ENCODE measurements around the gene SCYGR2.

SCYGR2 gene

DNA sequence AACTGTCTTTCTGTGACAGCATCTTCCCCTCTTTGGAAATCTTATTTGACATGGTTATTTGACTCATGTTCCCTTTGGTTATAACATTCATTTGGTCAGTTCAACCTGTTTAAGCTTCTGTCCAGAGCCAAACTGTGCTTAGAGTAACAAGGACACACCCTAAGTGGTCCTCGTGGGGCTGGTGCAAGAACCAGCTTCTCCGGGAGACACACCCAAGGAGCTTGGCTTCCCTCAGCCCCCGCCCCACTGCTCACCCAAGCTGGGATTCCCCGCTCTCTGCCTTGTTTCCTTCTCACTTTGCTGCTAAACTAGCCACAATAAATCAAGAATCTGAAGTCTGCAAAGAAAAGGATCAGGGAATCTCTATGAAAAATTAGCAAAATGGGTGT is 14.6 kb downstream of the SCYGR2 start:
- H3K36me3 ChIP-seq: no peaks in the 10 kb centered on the region
- H3K9me3 ChIP-seq: no peaks in the 10 kb centered on the region
- no peak for DNase-seq
- no peaks in the 10 kb centered on the region for H3K27me3 ChIP-seq
- H3K4me3 ChIP-seq (ENCODE audit: low read depth, low read length): no peak overlapping the region
- TF ChIP-seq, protein P1, sequence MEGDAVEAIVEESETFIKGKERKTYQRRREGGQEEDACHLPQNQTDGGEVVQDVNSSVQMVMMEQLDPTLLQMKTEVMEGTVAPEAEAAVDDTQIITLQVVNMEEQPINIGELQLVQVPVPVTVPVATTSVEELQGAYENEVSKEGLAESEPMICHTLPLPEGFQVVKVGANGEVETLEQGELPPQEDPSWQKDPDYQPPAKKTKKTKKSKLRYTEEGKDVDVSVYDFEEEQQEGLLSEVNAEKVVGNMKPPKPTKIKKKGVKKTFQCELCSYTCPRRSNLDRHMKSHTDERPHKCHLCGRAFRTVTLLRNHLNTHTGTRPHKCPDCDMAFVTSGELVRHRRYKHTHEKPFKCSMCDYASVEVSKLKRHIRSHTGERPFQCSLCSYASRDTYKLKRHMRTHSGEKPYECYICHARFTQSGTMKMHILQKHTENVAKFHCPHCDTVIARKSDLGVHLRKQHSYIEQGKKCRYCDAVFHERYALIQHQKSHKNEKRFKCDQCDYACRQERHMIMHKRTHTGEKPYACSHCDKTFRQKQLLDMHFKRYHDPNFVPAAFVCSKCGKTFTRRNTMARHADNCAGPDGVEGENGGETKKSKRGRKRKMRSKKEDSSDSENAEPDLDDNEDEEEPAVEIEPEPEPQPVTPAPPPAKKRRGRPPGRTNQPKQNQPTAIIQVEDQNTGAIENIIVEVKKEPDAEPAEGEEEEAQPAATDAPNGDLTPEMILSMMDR (IDR thresholded peaks at IDR 0.05; ENCODE audit: low read depth, low read length): no peak
- H3K4me1 ChIP-seq: no peaks in the 10 kb centered on the region

DNA sequence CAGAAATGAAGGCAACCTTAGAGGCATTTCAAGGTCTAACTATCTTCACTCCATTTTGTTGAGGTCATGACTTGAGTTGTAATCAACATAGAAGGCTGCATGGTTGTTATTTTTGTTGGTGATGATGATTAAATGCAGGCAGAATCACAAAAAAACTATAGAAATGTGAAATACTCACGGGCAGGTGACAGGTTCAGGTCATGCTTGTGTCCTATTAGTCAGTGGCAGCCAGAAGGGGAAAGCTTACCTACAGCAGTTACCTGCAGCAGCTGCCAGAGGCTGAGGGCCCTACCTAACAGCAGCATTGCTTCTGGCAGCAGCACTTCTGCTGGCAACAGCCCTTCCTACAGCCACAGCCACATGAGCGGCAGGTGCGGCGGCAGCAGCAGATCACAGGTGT is 15.6 kb downstream of the SCYGR2 start:
- DNase-seq: no peak
- H3K36me3 ChIP-seq: no peaks in the 10 kb centered on the region

GRCh38 chr2:227614740-227615139 is 16.0 kb downstream of the SCYGR2 start, which contains the start of gene SCYGR3:
Gene SCYGR3, minus strand, starts transcription at chr2:227614840. Its CDS starts 0 bp downstream, at chr2:227614840.
- Histone ChIP-seq H3K27me3 (no peaks in the 10 kb centered on the region), H3K4me3 (ENCODE audit: low read depth, low read length) (no peak within 1 kb of the TSS), H3K9me3 (no peaks in the 10 kb centered on the region), H3K36me3 (no peaks in the 10 kb centered on the region), H3K4me1 (no peaks in the 10 kb centered on the region)
- DNase-seq: no peak
- TF ChIP-seq, protein P1 (IDR thresholded peaks at IDR 0.05; ENCODE audit: low read depth, low read length): no peak

More for the DNA sequence above, 15.6 kb downstream of the SCYGR2 start:
- TF ChIP-seq, protein P1 (IDR thresholded peaks at IDR 0.05; ENCODE audit: low read depth, low read length): no peak
- no peaks in the 10 kb centered on the region for H3K27me3 ChIP-seq
- H3K4me1 ChIP-seq: no peaks in the 10 kb centered on the region
- H3K4me3 ChIP-seq (ENCODE audit: low read depth, low read length): no peak overlapping the region
- no peaks in the 10 kb centered on the region for H3K9me3 ChIP-seq

DNA sequence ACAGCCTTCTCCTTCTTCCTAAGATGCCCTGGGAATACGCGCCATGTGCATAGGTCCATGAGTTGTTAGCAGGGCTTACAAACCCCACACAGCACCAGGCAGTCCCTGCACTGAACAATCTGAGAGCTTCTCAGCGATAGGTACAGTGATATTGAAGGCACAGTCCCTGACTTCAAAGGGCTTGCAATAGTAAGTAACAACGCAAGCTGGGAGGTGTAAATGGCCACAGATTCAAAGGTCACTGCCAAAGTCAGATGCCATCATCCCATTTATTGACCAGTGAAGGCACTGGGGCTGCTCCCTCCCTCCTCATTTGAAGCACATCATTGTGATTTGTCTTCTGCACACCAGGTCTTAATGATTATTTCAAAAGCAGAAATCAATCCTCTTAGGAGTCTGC is 16.5 kb downstream of the SCYGR2 start:
- Histone ChIP-seq H3K4me3 (ENCODE audit: low read depth, low read length) (no peak overlapping the region), H3K4me1 (no peaks in the 10 kb centered on the region), H3K36me3 (no peaks in the 10 kb centered on the region), H3K27me3 (no peaks in the 10 kb centered on the region), H3K9me3 (no peaks in the 10 kb centered on the region)
- TF ChIP-seq, protein P1 (IDR thresholded peaks at IDR 0.05; ENCODE audit: low read depth, low read length): no peak
- no peak for DNase-seq

DNA sequence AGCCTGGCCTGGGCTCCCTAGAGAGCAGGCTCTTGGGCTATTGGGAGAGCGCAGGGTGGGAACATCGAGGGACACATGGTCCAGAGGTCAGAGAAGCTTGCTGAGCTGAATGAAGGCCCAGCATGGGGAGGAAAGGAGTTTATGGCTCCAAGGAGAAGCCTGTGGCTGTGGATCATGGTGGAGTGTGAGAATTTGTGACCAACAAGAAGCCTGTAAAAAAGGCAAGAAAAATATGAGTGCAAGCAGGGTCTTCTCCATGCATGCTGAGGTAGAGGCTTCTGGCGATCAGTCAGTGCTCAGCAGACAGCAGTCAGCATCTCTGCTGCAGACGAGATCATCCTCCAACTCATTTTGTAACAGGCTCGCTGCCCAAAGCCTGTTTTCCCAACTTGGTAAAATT is 17.2 kb downstream of the SCYGR2 start:
- Histone ChIP-seq H3K27me3 (no peaks in the 10 kb centered on the region), H3K4me1 (no peaks in the 10 kb centered on the region), H3K9me3 (no peaks in the 10 kb centered on the region), H3K4me3 (ENCODE audit: low read depth, low read length) (no peak overlapping the region), H3K36me3 (no peaks in the 10 kb centered on the region)
- no peak for DNase-seq
- TF ChIP-seq, protein P1 (IDR thresholded peaks at IDR 0.05; ENCODE audit: low read depth, low read length): no peak

GRCh38 chr2:227616631-227617030 is 17.9 kb downstream of the SCYGR2 start:
- no peak for DNase-seq

More at GRCh38 chr2:227616631-227617030, 17.9 kb downstream of the SCYGR2 start:
- TF ChIP-seq, protein P1 (IDR thresholded peaks at IDR 0.05; ENCODE audit: low read depth, low read length): no peak
- Histone ChIP-seq H3K27me3 (no peaks in the 10 kb centered on the region), H3K9me3 (no peaks in the 10 kb centered on the region), H3K4me3 (ENCODE audit: low read depth, low read length) (no peak overlapping the region), H3K36me3 (no peaks in the 10 kb centered on the region), H3K4me1 (no peaks in the 10 kb centered on the region)
